Thymus (tissue), 11 donors: ENCODE measurements around the gene SH3RF3. TPM values are rescaled to one million over a fixed set of nuclear protein-coding genes. Genes with fewer than 3 reads are reported as not detected.
A peak's percentile ranks its signal among the peaks of the same experiment; 100 is the strongest.

ENCODE experiments used
- DNase-seq, 9 donors: peaks; one replicate each; pipeline ENCODE4 v3.0.0-alpha.2; 2013; ENCODE audit warnings: low spot score in 9 of 9, low read depth in 6 of 9, missing footprints in 1 of 9
- H3K27ac ChIP-seq, 2 donors: one replicate each; pipeline ENCODE4 v1.5.1; 2013; ENCODE audit warnings: control low read depth in 1 of 2, low read depth in 1 of 2, low read length in 1 of 2, mild to moderate bottlenecking in 1 of 2, moderate library complexity in 1 of 2
- H3K27me3 ChIP-seq, 2 donors: one replicate each; pipeline ENCODE4 v1.5.1; 2013; ENCODE audit warnings: low read length in 1 of 2; ENCODE audit not compliant: control insufficient read depth in 2 of 2, insufficient read depth in 1 of 2
- H3K36me3 ChIP-seq, 2 donors: one replicate each; pipeline ENCODE4 v1.5.1; 2013; ENCODE audit warnings: low read length in 1 of 2, mild to moderate bottlenecking in 1 of 2, moderate library complexity in 1 of 2; ENCODE audit not compliant: control insufficient read depth in 2 of 2, insufficient read depth in 2 of 2
- H3K4me1 ChIP-seq, 2 donors: one replicate each; pipeline ENCODE4 v1.5.1; 2013; ENCODE audit warnings: low read length in 2 of 2; ENCODE audit not compliant: control insufficient read depth in 2 of 2, insufficient read depth in 2 of 2
- H3K4me3 ChIP-seq, 2 donors: one replicate each; pipeline ENCODE4 v1.5.1; 2013; ENCODE audit warnings: low read length in 2 of 2, control low read depth in 1 of 2, mild to moderate bottlenecking in 1 of 2
- H3K9me3 ChIP-seq, 2 donors: one replicate each; pipeline ENCODE4 v1.5.1; 2013; ENCODE audit warnings: low read length in 1 of 2, mild to moderate bottlenecking in 1 of 2; ENCODE audit not compliant: control insufficient read depth in 2 of 2, insufficient read depth in 1 of 2
- WGBS: extraction: QIAGEN DNeasy Blood & Tissue Kit; methylation state at CpG from one replicate; pipeline ENCODE4 v1.1.7; 2013; 5-methylcytosine and 5-hydroxymethylcytosine counted together
- polyA plus RNA-seq: library from polyadenylated mRNA; stranded (reverse); fragments of 200-250 nt; gene quantifications from one replicate; pipeline ENCODE4 v1.2.3, GENCODE V29; 2013
- total RNA-seq: library from RNA; stranded (reverse); fragments of 120-200 nt; gene quantifications from one replicate; pipeline ENCODE4 v1.2.4, GENCODE V29; 2013
- donor health status: healthy.

Gene SH3RF3
- total and polyA plus RNA-seq, 2 donors: 3.2 to 8.2 TPM

DNA sequence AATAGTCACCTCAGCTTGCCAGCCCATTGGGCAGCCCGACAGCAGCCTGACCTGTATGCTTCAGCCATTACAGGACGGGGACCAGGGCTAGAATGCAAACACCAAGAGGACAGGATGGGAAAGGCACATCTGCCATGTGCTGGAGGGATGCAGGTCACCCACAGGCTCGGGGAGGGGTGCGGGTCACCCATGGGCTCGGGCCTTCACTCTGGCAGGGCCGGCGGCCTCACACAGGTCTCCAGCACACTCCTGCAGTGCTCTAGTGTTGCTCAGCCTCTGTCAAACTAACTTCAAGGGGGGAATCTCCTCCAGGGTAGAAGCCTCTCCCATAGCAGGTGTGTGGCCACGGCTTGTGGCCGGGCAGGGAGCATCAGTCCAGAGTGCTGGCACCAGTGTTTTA lies 262.2 kb downstream of the SH3RF3 start:
- Histone ChIP-seq H3K27me3 (no peaks in the 10 kb centered on the region), H3K36me3 (no peaks in the 10 kb centered on the region), H3K4me3 (no peak overlapping the region), H3K9me3 (no peaks in the 10 kb centered on the region), H3K4me1 (peaks cover 4 to 5% of the 10 kb centered on the region in 2 donors), H3K27ac (no peak overlapping the region)
- DNase-seq: no peak
- WGBS: 96% methylated on average over 9 of the region's 9 CpGs

DNA sequence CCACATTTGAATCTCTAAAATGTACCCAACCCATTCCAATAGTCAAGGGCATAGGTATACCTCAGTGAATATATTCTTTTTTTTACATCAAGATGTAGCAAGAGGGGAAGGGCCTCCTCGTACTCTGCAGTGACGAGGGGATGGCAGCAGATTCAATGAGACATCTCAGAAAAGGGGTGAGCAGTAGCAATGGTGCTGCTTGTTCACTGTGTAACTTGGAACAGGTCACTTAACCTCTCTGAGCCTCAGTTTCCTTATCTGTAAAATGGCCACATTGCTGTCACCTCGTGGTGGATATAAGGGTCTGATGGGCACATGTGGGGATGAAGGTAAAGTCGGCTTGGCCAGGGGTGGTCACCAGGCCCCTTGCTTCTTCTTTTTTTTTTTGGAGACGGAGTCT lies 263.1 kb downstream of the SH3RF3 start:
- H3K27ac ChIP-seq: no peak overlapping the region
- no peaks in the 10 kb centered on the region for H3K9me3 ChIP-seq
- no peaks in the 10 kb centered on the region for H3K27me3 ChIP-seq
- H3K4me3 ChIP-seq: no peak overlapping the region
- no peaks in the 10 kb centered on the region for H3K36me3 ChIP-seq
- H3K4me1 ChIP-seq: peaks cover 12 to 13% of the 10 kb centered on the region in 2 donors
- 98% methylated on average over 5 of the region's 5 CpGs for WGBS
- DNase-seq: no peak

DNA sequence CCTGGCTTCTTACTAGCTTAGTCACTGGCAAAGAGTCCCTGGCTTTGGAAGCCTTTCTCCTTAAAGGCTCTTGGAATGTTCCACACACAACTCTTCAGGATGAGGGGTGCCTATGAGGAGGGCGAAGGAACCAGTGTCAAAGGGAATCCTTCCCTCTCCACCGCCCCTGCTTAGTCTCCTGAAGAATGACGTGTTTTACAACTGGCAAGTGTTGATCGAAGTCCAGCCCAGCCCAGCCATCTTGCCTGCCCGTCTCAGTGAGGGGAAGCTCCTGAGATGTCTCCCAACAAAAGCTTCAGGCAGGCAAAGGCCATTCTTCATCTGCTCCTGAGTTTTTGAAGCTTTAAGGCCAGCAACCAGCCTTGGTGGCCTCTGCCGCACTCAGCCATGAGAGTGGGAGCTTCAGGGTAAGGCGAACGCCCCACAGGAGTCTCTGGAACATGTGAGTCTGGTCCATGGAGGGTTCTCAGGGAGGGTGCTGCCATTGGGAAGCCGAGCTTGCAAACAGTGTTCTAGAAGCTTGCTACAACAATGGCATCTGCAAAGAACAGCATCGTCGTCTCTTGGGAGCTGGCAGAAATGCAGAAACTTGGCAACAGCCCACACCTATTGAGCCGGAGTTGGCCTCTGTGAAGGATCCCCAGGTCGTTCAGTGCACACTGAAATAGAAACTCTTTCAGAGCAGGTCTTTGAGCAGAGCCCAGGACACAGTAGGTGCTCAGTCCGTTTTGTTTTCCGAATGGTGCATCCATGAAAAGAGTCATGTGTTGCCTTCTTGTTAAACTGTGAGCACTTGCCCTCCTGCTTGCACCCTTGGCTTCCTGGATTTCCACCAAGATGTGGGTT lies 264.0 kb downstream of the SH3RF3 start:
- 92% methylated on average over 15 of the region's 15 CpGs for WGBS
- no peak overlapping the region for H3K4me3 ChIP-seq
- H3K9me3 ChIP-seq: no peaks in the 10 kb centered on the region
- H3K27ac ChIP-seq: no peak overlapping the region
- no peak for DNase-seq
- peaks cover 16% of the 10 kb centered on the region in 2 donors for H3K4me1 ChIP-seq
- H3K27me3 ChIP-seq: no peaks in the 10 kb centered on the region
- no peaks in the 10 kb centered on the region for H3K36me3 ChIP-seq

DNA sequence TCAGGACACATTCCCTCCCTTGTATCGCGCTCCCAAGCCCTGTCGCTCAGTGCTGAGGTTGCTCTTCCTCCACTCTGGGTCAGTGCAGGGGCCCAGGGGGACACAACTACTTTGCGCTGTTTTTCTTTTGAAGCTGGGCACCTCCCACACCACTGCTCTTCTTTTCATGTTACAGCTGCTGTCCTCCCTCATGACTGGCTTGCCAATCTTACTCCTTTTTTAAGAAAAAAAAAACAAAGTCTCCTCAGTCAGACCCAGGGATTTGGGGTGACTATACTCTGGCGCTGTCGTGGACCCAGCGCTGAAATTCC lies 264.6 kb downstream of the SH3RF3 start:
- no peaks in the 10 kb centered on the region for H3K27me3 ChIP-seq
- H3K4me1 ChIP-seq: peaks cover 16% of the 10 kb centered on the region in 2 donors
- no peak overlapping the region for H3K4me3 ChIP-seq
- H3K27ac ChIP-seq: no peak overlapping the region
- no peaks in the 10 kb centered on the region for H3K9me3 ChIP-seq
- no peaks in the 10 kb centered on the region for H3K36me3 ChIP-seq
- no peak for DNase-seq
- 98% methylated on average over 7 of the region's 7 CpGs for WGBS

DNA sequence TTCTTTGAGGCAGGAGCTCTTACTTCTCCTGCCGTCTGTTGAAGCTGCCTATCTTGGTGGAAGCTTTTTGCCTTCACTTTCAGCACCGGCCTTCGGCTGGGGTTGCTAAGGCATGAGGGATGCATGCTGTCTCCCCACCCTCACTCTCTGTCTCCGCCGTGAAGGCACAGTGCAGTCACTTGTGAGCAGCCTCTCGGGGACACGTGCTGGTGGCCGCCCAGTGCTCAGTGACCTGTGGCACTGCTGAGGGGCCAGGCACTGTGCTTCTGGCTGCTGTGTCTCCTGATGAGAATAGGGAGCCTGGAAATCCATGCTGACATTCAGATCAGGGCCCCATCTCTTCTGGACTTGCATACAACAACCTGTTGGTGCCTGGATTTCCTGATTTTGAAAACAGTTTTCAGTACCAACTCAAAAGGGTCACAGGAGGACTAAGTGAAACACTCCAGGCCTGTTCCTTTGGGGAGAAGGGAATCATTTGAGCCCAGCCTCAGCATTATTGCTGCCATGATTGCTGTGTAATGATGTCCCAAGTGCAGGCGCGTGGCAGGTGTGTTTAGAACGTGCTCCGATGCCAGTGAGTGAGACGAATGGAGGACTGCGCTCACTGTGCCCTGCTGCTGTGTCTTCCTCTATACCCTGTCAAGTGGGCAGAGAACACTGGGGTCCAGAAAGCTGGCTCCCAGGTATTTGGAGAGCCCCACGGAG lies 266.6 kb downstream of the SH3RF3 start:
- DNase-seq: no peak
- H3K9me3 ChIP-seq: no peaks in the 10 kb centered on the region
- H3K4me1 ChIP-seq: peaks cover 16% of the 10 kb centered on the region in 2 donors
- H3K4me3 ChIP-seq: no peak overlapping the region
- WGBS: 91% methylated on average over 15 of the region's 15 CpGs
- peaks cover 0 to 2% of the 10 kb centered on the region in 2 donors for H3K27me3 ChIP-seq
- H3K27ac ChIP-seq: no peak overlapping the region
- no peaks in the 10 kb centered on the region for H3K36me3 ChIP-seq

DNA sequence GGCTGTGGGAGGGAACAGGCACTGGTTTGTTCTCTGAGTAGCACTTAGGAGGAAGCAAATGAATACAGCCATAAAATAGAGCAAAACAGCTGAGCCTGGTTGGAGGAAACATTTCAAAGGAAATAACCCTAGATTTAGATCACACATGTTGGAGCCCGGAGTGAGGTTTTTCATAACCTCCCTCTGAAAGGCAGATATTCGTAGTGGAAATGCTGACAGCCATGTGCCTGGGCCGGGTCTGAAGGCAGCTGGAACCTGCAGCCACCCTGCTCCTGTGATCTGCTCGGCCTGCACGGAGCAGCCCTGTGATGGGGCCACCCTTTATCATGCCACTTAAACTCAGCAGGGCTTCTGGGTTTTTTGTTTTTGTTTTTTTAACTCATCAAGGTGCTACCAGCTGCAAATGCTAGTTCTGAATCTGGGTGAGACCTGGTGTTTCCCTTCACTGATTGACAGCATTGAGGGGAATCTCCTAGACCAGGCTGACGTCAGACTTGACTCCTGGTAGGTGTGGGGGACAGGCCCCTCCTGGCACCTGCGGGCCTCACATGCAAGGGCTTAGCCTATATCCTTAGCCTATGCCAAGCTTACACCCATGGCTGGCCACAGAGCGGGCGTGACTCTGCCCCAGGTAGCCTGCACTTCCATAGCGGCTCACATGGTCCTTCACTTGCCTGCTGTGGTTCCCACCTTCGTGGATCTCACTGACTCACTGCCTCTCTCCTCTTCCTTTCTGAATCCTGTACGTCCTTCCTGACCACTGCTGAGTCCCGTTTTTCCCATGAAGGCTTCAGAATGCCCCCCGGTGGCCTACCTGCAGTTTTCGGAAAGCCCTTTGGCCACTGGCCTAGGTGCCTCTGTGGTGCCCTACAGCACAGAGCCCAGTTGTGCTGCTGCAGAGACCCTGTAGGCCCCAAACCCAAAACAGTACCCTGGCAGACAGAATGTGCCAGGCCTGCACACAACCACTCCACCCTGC lies 267.5 kb downstream of the SH3RF3 start:
- Histone ChIP-seq H3K27ac (no peak overlapping the region), H3K4me1 (peaks cover 16% of the 10 kb centered on the region in 2 donors), H3K36me3 (no peaks in the 10 kb centered on the region), H3K4me3 (no peak overlapping the region), H3K27me3 (peaks cover 0 to 2% of the 10 kb centered on the region in 2 donors), H3K9me3 (no peaks in the 10 kb centered on the region)
- peak in 3 of 9 donors; percentile 11 to 47 (median 13) for DNase-seq
- 61% methylated on average over 15 of the region's 15 CpGs for WGBS

DNA sequence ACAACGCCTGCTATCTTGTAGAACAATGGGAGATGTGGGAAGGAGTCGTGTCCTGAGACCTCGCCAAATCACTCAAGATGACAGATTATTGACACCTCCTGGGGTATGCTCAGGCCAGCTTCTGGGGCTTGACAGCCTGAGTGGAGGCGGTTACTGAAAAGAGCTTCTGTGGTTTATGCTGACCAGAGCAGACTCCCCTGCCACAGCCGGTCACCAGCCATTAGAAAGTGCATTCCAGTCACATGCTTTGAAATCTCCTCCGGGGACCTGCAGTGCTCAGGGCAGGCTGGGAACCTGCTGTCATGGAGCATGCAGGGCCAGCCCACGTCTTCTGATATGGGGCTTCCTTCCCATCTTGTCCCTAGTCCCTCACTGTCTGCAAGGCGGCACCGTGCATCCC lies 268.9 kb downstream of the SH3RF3 start:
- Histone ChIP-seq H3K4me1 (peaks cover 16% of the 10 kb centered on the region in 2 donors), H3K27me3 (peaks cover 0 to 2% of the 10 kb centered on the region in 2 donors), H3K4me3 (no peak overlapping the region), H3K9me3 (no peaks in the 10 kb centered on the region), H3K36me3 (no peaks in the 10 kb centered on the region), H3K27ac (no peak overlapping the region)
- WGBS: 80% methylated on average over 9 of the region's 9 CpGs
- DNase-seq: no peak

DNA sequence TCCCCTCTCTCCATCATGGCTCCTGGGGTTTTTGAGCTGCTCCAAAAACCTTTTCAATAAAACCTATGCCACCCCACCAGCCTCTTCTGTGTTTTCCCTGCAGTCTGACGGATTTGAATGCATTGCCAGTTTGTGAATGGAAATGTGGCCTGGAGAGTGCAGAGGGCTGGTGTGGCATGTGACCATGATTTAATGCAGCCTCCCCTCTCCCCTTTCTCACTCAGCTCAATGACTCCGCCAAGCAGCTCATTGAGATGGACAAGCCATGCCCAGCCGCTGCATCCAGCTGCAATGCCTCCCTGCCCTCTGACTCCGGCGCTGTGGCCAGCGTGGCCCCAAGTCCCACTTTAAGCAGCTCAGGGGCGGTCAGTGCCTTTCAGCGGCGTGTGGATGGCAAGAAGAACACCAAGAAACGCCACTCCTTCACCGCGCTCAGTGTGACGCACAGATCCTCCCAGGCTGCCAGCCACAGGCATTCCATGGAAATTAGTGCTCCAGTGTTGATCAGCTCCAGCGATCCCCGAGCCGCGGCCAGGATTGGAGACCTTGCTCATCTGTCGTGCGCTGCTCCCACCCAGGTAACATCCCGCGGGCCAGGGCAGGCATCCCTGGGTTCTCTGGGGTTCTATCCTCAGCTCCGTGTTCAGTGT lies 269.5 kb downstream of the SH3RF3 start:
- 98% methylated on average over 22 of the region's 22 CpGs for WGBS
- no peaks in the 10 kb centered on the region for H3K36me3 ChIP-seq
- no peak for DNase-seq
- no peaks in the 10 kb centered on the region for H3K9me3 ChIP-seq
- H3K4me3 ChIP-seq: no peak overlapping the region
- no peak overlapping the region for H3K27ac ChIP-seq
- H3K4me1 ChIP-seq: peaks cover 16% of the 10 kb centered on the region in 2 donors
- H3K27me3 ChIP-seq: peaks cover 0 to 4% of the 10 kb centered on the region in 2 donors
